H1 (cell line): Measurements from ENCODE around the gene CAPG. TPM values are rescaled to one million over a fixed set of nuclear protein-coding genes. Genes with fewer than 3 reads are reported as not detected.

Experiments used
- CREB1 ChIP-seq: IDR thresholded peaks from 2 replicates; pipeline ENCODE4 v1.6.1; 2012; ENCODE audit warnings: inconsistent platforms
- KDM1A ChIP-seq: fragments of 200-600, 300-600 bp; sonication (generic); IDR thresholded peaks from 2 replicates; pipeline ENCODE4 v1.7.1; 2016; ENCODE audit warnings: mild to moderate bottlenecking, low read length, borderline replicate concordance
- POLR2A ChIP-seq, 2 experiments: IDR thresholded peaks; 1 replicate in 1 of 2; 2 replicates in 1 of 2; pipeline ENCODE4 v1.6.1; 2011; ENCODE audit warnings: low read depth in 2 of 2, low read length in 2 of 2, mild to moderate bottlenecking in 2 of 2; ENCODE audit errors: control extremely low read depth in 1 of 2
- RNF2 ChIP-seq: fragments of 200-900, 300-1000 bp; sonication (generic); IDR thresholded peaks from 2 replicates; pipeline ENCODE4 v1.7.1; 2016; ENCODE audit warnings: borderline replicate concordance, low read depth, mild to moderate bottlenecking, antibody characterized with exemption, low read length; ENCODE audit not compliant: poor library complexity, severe bottlenecking; ENCODE audit errors: missing control alignments
- TEAD4 ChIP-seq: IDR thresholded peaks from 2 replicates; pipeline ENCODE4 v1.6.1; 2012; ENCODE audit warnings: low read depth, low read length, inconsistent platforms, mixed read lengths
- polyA plus RNA-seq, 7 experiments: library from polyadenylated mRNA; depleted of rRNA in 3 of 7; stranded (reverse) in 5 of 7; unstranded in 2 of 7; fragments of >200 nt in 5 of 7; fragments of 200-250 nt in 2 of 7; gene quantifications; 1 replicate in 5 of 7; 2 replicates in 1 of 7; 4 replicates in 1 of 7; pipeline versions ENCODE4 v1.2.1 to v1.2.3, GENCODE V29; 2011 to 2013; ENCODE audit warnings: missing spikeins in 2 of 7, mixed read lengths in 2 of 7
- total RNA-seq: library from RNA; stranded (reverse); fragmentation: NEBNext Ultra II Directional; extraction: Animal tissue kit (Norgen Biotek cat#: 25700); gene quantifications from 2 replicates; pipeline ENCODE4 v1.2.1, GENCODE V29; 2021
- TF ChIP-seq, protein P1 (sequence below): fragments of 300-600 bp; sonication (generic); IDR thresholded peaks from 2 replicates; pipeline ENCODE4 v1.7.1; 2012; ENCODE audit warnings: low read length, moderate library complexity, mild to moderate bottlenecking, inconsistent platforms; ENCODE audit not compliant: insufficient replicate concordance

Gene CAPG
- total and polyA plus RNA-seq, 2 of the 8 experiments (the other 6 are each of a cell fraction or from before 2014, with no cell fraction given): 80.5 to 89.0 TPM

DNA sequence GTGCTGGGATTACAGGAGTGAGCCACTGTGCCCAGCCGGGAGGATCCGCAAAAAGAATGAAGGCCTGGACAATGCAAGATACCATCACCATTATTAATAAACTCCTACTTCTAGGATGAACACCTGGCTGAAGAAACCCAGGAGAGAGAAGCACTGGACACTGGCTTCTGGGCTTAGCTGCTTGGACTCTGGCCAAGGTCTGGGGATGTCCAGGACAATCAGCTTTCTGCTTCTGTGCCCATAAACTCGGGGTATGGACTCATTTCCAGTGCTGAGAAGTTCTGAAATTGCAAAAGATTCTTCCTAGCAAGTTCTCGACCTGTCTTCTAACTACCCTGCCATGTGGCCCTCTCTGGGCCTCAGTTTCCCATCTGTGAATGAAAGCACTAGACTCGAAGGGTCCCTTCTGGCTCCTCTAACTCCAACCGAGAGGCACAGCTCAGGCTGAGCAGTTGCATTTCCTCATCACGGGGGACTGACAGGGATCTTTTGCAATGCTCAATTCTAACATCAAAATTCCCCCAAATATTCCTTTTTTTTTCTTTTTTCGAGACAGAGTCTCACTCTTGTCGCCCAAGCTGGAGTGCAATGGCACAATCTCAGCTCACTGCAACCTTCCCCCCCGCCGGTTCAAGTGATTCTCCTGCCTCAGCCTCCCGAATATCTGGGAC lies 5.9 kb upstream of the CAPG start (continued):
- TF ChIP-seq, protein P1, sequence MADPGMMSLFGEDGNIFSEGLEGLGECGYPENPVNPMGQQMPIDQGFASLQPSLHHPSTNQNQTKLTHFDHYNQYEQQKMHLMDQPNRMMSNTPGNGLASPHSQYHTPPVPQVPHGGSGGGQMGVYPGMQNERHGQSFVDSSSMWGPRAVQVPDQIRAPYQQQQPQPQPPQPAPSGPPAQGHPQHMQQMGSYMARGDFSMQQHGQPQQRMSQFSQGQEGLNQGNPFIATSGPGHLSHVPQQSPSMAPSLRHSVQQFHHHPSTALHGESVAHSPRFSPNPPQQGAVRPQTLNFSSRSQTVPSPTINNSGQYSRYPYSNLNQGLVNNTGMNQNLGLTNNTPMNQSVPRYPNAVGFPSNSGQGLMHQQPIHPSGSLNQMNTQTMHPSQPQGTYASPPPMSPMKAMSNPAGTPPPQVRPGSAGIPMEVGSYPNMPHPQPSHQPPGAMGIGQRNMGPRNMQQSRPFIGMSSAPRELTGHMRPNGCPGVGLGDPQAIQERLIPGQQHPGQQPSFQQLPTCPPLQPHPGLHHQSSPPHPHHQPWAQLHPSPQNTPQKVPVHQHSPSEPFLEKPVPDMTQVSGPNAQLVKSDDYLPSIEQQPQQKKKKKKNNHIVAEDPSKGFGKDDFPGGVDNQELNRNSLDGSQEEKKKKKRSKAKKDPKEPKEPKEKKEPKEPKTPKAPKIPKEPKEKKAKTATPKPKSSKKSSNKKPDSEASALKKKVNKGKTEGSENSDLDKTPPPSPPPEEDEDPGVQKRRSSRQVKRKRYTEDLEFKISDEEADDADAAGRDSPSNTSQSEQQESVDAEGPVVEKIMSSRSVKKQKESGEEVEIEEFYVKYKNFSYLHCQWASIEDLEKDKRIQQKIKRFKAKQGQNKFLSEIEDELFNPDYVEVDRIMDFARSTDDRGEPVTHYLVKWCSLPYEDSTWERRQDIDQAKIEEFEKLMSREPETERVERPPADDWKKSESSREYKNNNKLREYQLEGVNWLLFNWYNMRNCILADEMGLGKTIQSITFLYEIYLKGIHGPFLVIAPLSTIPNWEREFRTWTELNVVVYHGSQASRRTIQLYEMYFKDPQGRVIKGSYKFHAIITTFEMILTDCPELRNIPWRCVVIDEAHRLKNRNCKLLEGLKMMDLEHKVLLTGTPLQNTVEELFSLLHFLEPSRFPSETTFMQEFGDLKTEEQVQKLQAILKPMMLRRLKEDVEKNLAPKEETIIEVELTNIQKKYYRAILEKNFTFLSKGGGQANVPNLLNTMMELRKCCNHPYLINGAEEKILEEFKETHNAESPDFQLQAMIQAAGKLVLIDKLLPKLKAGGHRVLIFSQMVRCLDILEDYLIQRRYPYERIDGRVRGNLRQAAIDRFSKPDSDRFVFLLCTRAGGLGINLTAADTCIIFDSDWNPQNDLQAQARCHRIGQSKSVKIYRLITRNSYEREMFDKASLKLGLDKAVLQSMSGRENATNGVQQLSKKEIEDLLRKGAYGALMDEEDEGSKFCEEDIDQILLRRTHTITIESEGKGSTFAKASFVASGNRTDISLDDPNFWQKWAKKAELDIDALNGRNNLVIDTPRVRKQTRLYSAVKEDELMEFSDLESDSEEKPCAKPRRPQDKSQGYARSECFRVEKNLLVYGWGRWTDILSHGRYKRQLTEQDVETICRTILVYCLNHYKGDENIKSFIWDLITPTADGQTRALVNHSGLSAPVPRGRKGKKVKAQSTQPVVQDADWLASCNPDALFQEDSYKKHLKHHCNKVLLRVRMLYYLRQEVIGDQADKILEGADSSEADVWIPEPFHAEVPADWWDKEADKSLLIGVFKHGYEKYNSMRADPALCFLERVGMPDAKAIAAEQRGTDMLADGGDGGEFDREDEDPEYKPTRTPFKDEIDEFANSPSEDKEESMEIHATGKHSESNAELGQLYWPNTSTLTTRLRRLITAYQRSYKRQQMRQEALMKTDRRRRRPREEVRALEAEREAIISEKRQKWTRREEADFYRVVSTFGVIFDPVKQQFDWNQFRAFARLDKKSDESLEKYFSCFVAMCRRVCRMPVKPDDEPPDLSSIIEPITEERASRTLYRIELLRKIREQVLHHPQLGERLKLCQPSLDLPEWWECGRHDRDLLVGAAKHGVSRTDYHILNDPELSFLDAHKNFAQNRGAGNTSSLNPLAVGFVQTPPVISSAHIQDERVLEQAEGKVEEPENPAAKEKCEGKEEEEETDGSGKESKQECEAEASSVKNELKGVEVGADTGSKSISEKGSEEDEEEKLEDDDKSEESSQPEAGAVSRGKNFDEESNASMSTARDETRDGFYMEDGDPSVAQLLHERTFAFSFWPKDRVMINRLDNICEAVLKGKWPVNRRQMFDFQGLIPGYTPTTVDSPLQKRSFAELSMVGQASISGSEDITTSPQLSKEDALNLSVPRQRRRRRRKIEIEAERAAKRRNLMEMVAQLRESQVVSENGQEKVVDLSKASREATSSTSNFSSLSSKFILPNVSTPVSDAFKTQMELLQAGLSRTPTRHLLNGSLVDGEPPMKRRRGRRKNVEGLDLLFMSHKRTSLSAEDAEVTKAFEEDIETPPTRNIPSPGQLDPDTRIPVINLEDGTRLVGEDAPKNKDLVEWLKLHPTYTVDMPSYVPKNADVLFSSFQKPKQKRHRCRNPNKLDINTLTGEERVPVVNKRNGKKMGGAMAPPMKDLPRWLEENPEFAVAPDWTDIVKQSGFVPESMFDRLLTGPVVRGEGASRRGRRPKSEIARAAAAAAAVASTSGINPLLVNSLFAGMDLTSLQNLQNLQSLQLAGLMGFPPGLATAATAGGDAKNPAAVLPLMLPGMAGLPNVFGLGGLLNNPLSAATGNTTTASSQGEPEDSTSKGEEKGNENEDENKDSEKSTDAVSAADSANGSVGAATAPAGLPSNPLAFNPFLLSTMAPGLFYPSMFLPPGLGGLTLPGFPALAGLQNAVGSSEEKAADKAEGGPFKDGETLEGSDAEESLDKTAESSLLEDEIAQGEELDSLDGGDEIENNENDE: no peak
- no peak for TF ChIP-seq POLR2A (IDR thresholded peaks at IDR 0.05; ENCODE audit: control extremely low read depth in 1 of 2, low read depth in 2 of 2, low read length in 2 of 2)
- no peak for TF ChIP-seq RNF2
- TF ChIP-seq CREB1: no peak
- TF ChIP-seq KDM1A: no peak
- no peak for TF ChIP-seq TEAD4
